Transverse colon (tissue), 3 donors: Measurements from ENCODE around the gene PROX2.

ENCODE experiments used
- EP300 ChIP-seq: sonication (generic); formaldehyde crosslinking; IDR thresholded peaks from one replicate; pipeline ENCODE4 v1.6.1; 2017; ENCODE audit warnings: antibody characterized with exemption, low read depth
- POLR2A ChIP-seq: fragments of 450-650 bp; IDR thresholded peaks from one replicate; pipeline ENCODE4 v1.6.1; 2016; ENCODE audit warnings: antibody characterized with exemption, mild to moderate bottlenecking, moderate library complexity
- TF ChIP-seq, protein P1 (sequence below), 5 experiments: fragments of 200-600 bp in 3 of 5; fragments of 450-650 bp in 2 of 5; sonication (generic) in 3 of 5; IDR thresholded peaks; 1 replicate in 2 of 5; 2 replicates in 3 of 5; pipeline ENCODE4 v1.5.1; 2016 to 2017; ENCODE audit warnings: antibody characterized with exemption in 5 of 5, inconsistent platforms in 3 of 5, mild to moderate bottlenecking in 2 of 5, moderate library complexity in 1 of 5

DNA sequence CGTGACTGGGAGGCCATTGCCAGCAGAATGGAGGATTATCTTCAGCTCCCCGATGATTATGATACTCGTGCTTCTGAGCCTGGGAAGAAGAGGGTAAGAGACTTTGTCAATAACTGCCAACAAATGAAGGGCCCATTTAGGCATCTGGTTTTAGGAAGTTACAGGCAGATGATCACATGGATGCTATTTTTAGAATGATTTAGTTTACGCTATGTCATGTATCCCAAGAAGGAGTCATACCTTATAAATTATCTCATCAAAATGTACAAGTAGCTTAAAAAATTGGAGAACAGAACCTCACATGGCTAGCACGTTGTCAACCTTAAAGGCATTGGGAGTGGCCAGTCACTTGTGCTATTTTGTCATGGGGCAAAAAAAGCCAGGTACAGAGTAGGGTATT lies 46.7 kb downstream of the PROX2 start:
- TF ChIP-seq EP300 (no peak), POLR2A (no peak)
- TF ChIP-seq, protein P1, sequence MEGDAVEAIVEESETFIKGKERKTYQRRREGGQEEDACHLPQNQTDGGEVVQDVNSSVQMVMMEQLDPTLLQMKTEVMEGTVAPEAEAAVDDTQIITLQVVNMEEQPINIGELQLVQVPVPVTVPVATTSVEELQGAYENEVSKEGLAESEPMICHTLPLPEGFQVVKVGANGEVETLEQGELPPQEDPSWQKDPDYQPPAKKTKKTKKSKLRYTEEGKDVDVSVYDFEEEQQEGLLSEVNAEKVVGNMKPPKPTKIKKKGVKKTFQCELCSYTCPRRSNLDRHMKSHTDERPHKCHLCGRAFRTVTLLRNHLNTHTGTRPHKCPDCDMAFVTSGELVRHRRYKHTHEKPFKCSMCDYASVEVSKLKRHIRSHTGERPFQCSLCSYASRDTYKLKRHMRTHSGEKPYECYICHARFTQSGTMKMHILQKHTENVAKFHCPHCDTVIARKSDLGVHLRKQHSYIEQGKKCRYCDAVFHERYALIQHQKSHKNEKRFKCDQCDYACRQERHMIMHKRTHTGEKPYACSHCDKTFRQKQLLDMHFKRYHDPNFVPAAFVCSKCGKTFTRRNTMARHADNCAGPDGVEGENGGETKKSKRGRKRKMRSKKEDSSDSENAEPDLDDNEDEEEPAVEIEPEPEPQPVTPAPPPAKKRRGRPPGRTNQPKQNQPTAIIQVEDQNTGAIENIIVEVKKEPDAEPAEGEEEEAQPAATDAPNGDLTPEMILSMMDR (IDR thresholded peaks at IDR 0.05): no peak
